ENCODE measurements around the gene GIT2.
A peak's percentile ranks its signal among the peaks of the same experiment; 100 is the strongest.

The GIT2 gene

GRCh38 chr12:109995686-109996482 is at the start of gene GIT2:
Gene GIT2, minus strand, starts transcription at chr12:109996368. Its CDS starts 144 bp downstream, at chr12:109996224.
- peak; percentile 91 to 94 for DNase-seq (ENCODE audit: low spot score in 2 of 2)
- peak within 1 kb of the TSS; percentile 93 for H3K4me3 ChIP-seq
- no peaks in the 10 kb centered on the region for H3K27me3 ChIP-seq (ENCODE audit: low read depth)
- H3K36me3 ChIP-seq (replicated peaks) = no peaks in the 10 kb centered on the region; the same call in 1 of the 2 replicates
- peaks cover 27% of the 10 kb centered on the region for H3K4me1 ChIP-seq
- H3K9me3 ChIP-seq = no peaks in the 10 kb centered on the region
- in situ Hi-C loops (cut with MboI; ENCODE audit: low sequenced_read_pairs) = no loop called here

GRCh38 chr12:110042264-110042663 is 46.1 kb upstream of the GIT2 start:
- H3K27me3 ChIP-seq (ENCODE audit: low read depth) = no peaks in the 10 kb centered on the region
- in situ Hi-C loops (cut with MboI; ENCODE audit: low sequenced_read_pairs) = no loop called here
- no peaks in the 10 kb centered on the region for H3K9me3 ChIP-seq
- peaks cover 11% of the 10 kb centered on the region for H3K36me3 ChIP-seq (replicated peaks)
- no peak overlapping the region for H3K4me3 ChIP-seq
- no peak for DNase-seq (ENCODE audit: low spot score in 2 of 2)
- H3K4me1 ChIP-seq = peaks cover 25% of the 10 kb centered on the region

GRCh38 chr12:110039085-110039807 is 43.1 kb upstream of the GIT2 start:
- DNase-seq (ENCODE audit: low spot score in 2 of 2) = peak in 1 of 2 experiments; percentile 7
- peaks cover 23% of the 10 kb centered on the region for H3K36me3 ChIP-seq (replicated peaks)
- in situ Hi-C loops (cut with MboI; ENCODE audit: low sequenced_read_pairs) = no loop called here
- no peaks in the 10 kb centered on the region for H3K27me3 ChIP-seq (ENCODE audit: low read depth)
- H3K4me1 ChIP-seq = peaks cover 21% of the 10 kb centered on the region
- no peaks in the 10 kb centered on the region for H3K9me3 ChIP-seq
- H3K4me3 ChIP-seq = no peak overlapping the region

GRCh38 chr12:110038741-110039084 is 42.5 kb upstream of the GIT2 start:
- no peaks in the 10 kb centered on the region for H3K27me3 ChIP-seq (ENCODE audit: low read depth)
- peak in 1 of 2 experiments; percentile 15 for DNase-seq (ENCODE audit: low spot score in 2 of 2)
- in situ Hi-C loops (cut with MboI; ENCODE audit: low sequenced_read_pairs) = no loop called here
- H3K4me3 ChIP-seq = no peak overlapping the region
- H3K4me1 ChIP-seq = peaks cover 21% of the 10 kb centered on the region
- no peaks in the 10 kb centered on the region for H3K9me3 ChIP-seq
- H3K36me3 ChIP-seq (replicated peaks) = peaks cover 23% of the 10 kb centered on the region

GRCh38 chr12:110037315-110037714 is 41.1 kb upstream of the GIT2 start:
- no peaks in the 10 kb centered on the region for H3K9me3 ChIP-seq
- H3K27me3 ChIP-seq (ENCODE audit: low read depth) = no peaks in the 10 kb centered on the region
- H3K36me3 ChIP-seq (replicated peaks) = peaks cover 28% of the 10 kb centered on the region
- peaks cover 21% of the 10 kb centered on the region for H3K4me1 ChIP-seq
- DNase-seq (ENCODE audit: low spot score in 2 of 2) = no peak
- in situ Hi-C loops (cut with MboI; ENCODE audit: low sequenced_read_pairs) = no loop called here
- H3K4me3 ChIP-seq = no peak overlapping the region

- no peak for DNase-seq (ENCODE audit: low spot score in 2 of 2)
- no peaks in the 10 kb centered on the region for H3K27me3 ChIP-seq (ENCODE audit: low read depth)
- H3K9me3 ChIP-seq = no peaks in the 10 kb centered on the region
- peaks cover 21% of the 10 kb centered on the region for H3K4me1 ChIP-seq
- H3K36me3 ChIP-seq (replicated peaks) = peaks cover 35% of the 10 kb centered on the region
- H3K4me3 ChIP-seq = no peak overlapping the region
- in situ Hi-C loops (cut with MboI; ENCODE audit: low sequenced_read_pairs) = no loop called here
These were observed 39.5 kb upstream of the GIT2 start for GRCh38 chr12:110035534-110036104.

- DNase-seq (ENCODE audit: low spot score in 2 of 2) = peak in 1 of 2 experiments; percentile 14
- Histone ChIP-seq H3K9me3 (no peaks in the 10 kb centered on the region), H3K4me1 (peaks cover 12% of the 10 kb centered on the region), H3K27me3 (ENCODE audit: low read depth) (no peaks in the 10 kb centered on the region), H3K4me3 (no peak overlapping the region), H3K36me3 (replicated peaks) (peaks cover 46% of the 10 kb centered on the region)
- in situ Hi-C loops (cut with MboI; ENCODE audit: low sequenced_read_pairs) = no loop called here
These were observed 37.7 kb upstream of the GIT2 start for GRCh38 chr12:110033888-110034287.

- H3K36me3 ChIP-seq (replicated peaks) = peaks cover 34% of the 10 kb centered on the region
These were observed 33.2 kb upstream of the GIT2 start for GRCh38 chr12:110029290-110029815.

GRCh38 chr12:110028323-110028722 is 32.2 kb upstream of the GIT2 start:
- no peaks in the 10 kb centered on the region for H3K4me1 ChIP-seq
- peaks cover 37% of the 10 kb centered on the region for H3K36me3 ChIP-seq (replicated peaks)
- H3K4me3 ChIP-seq = no peak overlapping the region
- in situ Hi-C loops (cut with MboI; ENCODE audit: low sequenced_read_pairs) = no loop called here
- no peaks in the 10 kb centered on the region for H3K9me3 ChIP-seq
- no peak for DNase-seq (ENCODE audit: low spot score in 2 of 2)
- H3K27me3 ChIP-seq (ENCODE audit: low read depth) = no peaks in the 10 kb centered on the region

More at GRCh38 chr12:110029290-110029815, 33.2 kb upstream of the GIT2 start:
- Histone ChIP-seq H3K4me1 (no peaks in the 10 kb centered on the region), H3K9me3 (no peaks in the 10 kb centered on the region), H3K27me3 (ENCODE audit: low read depth) (no peaks in the 10 kb centered on the region), H3K4me3 (no peak overlapping the region)
- in situ Hi-C loops (cut with MboI; ENCODE audit: low sequenced_read_pairs) = no loop called here
- no peak for DNase-seq (ENCODE audit: low spot score in 2 of 2)

- Histone ChIP-seq H3K4me3 (no peak overlapping the region), H3K36me3 (replicated peaks) (peaks cover 36% of the 10 kb centered on the region), H3K4me1 (no peaks in the 10 kb centered on the region), H3K27me3 (ENCODE audit: low read depth) (no peaks in the 10 kb centered on the region), H3K9me3 (no peaks in the 10 kb centered on the region)
- no peak for DNase-seq (ENCODE audit: low spot score in 2 of 2)
- in situ Hi-C loops (cut with MboI; ENCODE audit: low sequenced_read_pairs) = no loop called here
These were observed 27.9 kb upstream of the GIT2 start for GRCh38 chr12:110024051-110024450.

- in situ Hi-C loops (cut with MboI; ENCODE audit: low sequenced_read_pairs) = no loop called here
- Histone ChIP-seq H3K4me1 (no peaks in the 10 kb centered on the region), H3K4me3 (no peak overlapping the region), H3K9me3 (no peaks in the 10 kb centered on the region), H3K27me3 (ENCODE audit: low read depth) (no peaks in the 10 kb centered on the region), H3K36me3 (replicated peaks) (peaks cover 44% of the 10 kb centered on the region)
- DNase-seq (ENCODE audit: low spot score in 2 of 2) = no peak
These were observed 27.2 kb upstream of the GIT2 start for GRCh38 chr12:110023059-110023980.

- Histone ChIP-seq H3K4me1 (no peaks in the 10 kb centered on the region), H3K27me3 (ENCODE audit: low read depth) (no peaks in the 10 kb centered on the region), H3K9me3 (no peaks in the 10 kb centered on the region), H3K4me3 (no peak overlapping the region), H3K36me3 (replicated peaks) (peaks cover 56% of the 10 kb centered on the region)
- no peak for DNase-seq (ENCODE audit: low spot score in 2 of 2)
- in situ Hi-C loops (cut with MboI; ENCODE audit: low sequenced_read_pairs) = no loop called here
These were observed 24.8 kb upstream of the GIT2 start for GRCh38 chr12:110020956-110021355.

- Histone ChIP-seq H3K9me3 (no peaks in the 10 kb centered on the region), H3K36me3 (replicated peaks) (peaks cover 50% of the 10 kb centered on the region), H3K4me3 (no peak overlapping the region), H3K4me1 (no peaks in the 10 kb centered on the region), H3K27me3 (ENCODE audit: low read depth) (no peaks in the 10 kb centered on the region)
- in situ Hi-C loops (cut with MboI; ENCODE audit: low sequenced_read_pairs) = no loop called here
- DNase-seq (ENCODE audit: low spot score in 2 of 2) = no peak
These were observed 19.0 kb upstream of the GIT2 start for GRCh38 chr12:110015132-110015531.

Measured in HAP-1 (cell line).